22Rv1 (cell line): ENCODE data around the gene MAST3.

ENCODE experiments used
- CTCF ChIP-seq: fragments of 450-650 bp; IDR thresholded peaks from 2 replicates; pipeline ENCODE4 v1.5.1; 2017; ENCODE audit warnings: mild to moderate bottlenecking
- ZFX ChIP-seq: fragments of 450-650 bp; IDR thresholded peaks from 2 replicates; pipeline ENCODE4 v1.6.1; 2017; ENCODE audit warnings: antibody characterized with exemption, borderline replicate concordance

- no peak for TF ChIP-seq CTCF
- TF ChIP-seq ZFX: no peak
Observed at GRCh38 chr19:18057557-18057956, 40.0 kb upstream of the MAST3 start.
